Activated CD4-positive, alpha-beta T cell treated with anti-CD3 and anti-CD28 coated beads, Interleukin-10, Interleukin-2, amounts not matched to agents 100 ng/mL and 50 ng/mL, durations not matched to agents 16 hours and 8 hours (primary cell): Measurements from ENCODE around the gene SLC8A1.

Experiments
- DNase-seq: peaks from one replicate; pipeline ENCODE4 v3.0.0-alpha.2; 2020

Gene SLC8A1

DNA sequence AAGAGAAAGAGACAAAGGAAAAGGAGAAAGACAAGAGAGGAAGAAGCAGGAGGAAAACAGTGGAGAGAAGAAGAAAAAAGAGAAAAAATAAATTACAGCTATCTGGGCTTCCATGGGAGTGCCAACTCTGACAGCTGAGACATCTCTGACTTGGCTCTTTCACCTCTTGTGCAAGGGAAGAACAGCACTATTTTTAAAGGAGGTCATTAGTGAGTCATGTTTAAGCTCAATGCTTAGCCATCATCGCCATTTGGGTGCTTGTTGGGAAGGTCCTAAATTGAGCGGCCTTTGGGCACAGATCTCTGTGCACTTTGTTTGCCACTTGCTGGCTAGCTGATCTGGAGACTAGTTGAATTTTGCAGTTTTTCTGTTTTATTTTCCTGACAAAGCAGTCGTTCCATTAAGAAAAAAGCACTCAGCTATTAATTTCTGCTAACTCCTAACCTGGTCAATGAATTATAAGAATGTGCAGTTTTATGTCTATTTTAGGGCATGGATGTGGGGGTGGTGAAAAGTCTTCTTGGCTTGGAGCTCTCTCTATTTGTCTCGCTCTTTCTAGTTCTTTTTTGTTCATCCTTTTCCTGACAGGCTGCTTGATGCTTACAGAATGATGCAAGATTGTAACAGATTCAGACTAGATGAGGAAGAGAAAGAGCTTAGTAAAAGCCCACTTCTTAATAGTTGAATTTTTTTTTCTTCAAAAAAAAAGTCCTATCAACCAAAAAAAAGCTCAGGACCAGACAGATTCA is 231.5 kb downstream of the SLC8A1 start:
- DNase-seq, result no peak

DNA sequence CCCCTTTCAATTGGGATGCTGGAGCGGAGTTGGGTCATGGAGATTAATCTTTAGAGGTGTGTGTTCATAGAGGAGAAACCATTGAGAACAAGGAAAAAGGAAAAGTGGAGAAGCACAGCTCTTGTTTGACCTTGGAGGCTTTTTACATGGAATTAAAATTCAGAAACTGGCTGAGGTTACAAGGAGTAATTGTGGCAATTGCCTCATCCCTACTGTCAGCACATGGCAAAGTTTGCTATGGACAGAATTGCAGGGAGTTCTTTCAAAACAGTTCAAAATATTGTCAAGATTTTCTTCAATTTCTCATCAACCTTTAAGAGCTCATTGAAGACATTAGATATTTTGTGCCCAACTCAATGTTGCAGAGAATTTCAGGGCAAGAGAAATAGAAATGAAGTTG is 232.7 kb downstream of the SLC8A1 start:
- DNase-seq, result no peak

DNA sequence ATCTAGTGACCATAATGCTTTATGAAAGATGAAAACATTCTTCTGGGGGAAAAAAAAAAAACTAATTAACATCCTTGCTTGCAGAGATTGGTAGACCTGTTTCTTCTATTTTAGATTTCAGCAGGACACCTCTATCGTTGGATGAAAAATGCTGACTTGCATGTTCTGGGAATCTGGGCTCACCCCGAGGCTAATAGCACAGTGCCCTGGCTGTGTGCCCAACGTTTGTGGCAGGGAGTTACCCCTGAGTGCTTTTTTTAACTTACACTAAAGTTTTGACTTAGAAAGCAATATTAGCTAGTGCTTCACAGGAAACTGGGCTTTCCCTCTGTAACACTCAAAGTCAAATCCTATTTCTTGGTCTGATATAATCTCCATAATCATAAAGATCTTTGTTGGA is 233.2 kb downstream of the SLC8A1 start:
- no peak for DNase-seq

DNA sequence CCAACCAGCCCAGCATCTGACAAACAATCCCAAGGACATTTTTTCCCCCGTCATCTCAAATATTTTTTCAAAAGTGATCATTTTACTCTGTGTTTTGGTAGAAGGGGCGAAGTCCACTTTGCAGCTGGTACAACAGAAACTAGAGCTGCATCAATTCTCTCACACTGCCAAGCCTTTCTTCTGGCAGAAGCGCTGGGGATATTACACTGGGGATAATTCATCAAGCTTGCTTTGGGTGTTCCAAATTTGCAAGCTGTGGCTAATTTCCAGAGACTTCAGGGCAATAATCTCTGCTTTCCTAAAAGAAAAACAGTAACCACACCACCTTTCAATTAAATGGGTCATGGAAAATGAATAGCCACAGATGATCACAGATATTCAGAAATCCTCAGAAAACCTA is 238.3 kb downstream of the SLC8A1 start:
- DNase-seq, result no peak

DNA sequence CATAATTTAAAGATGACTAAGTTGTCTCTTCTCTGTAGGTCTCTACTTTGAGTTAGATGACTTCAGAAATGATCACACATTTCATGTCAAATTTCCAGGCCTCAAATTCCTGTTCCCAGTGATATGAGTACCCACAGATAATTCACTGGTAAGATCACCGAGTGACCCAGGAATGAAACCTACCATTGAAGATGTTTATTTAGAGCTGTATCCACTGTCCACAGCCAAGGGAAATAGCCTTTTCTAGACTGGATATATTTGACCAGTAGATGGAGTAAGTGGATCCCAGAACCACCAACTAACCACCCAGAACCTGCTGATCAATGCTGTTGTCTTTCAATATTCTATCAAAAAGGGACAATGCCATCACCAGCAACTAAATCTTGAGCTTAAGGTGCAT is 238.8 kb downstream of the SLC8A1 start:
- DNase-seq, result no peak

DNA sequence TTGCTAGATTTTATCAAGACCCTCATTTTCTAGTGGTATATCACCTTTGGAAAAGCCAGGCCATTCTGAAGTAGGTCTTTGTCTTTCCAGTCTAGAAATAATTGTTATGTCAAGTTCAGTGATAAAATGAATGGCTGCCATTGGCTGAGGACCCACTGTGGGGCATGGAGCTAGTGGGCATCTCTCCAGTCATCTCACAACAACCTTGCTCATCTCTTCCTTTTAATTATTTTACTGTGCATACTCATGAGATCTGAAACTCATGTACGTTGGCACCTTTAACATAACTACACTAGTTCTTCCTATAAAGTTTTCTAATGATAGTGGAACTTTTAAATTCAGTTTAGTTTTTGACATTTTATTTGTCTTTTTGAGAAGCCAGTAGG is 240.9 kb downstream of the SLC8A1 start:
- peak; percentile 6 for DNase-seq

DNA sequence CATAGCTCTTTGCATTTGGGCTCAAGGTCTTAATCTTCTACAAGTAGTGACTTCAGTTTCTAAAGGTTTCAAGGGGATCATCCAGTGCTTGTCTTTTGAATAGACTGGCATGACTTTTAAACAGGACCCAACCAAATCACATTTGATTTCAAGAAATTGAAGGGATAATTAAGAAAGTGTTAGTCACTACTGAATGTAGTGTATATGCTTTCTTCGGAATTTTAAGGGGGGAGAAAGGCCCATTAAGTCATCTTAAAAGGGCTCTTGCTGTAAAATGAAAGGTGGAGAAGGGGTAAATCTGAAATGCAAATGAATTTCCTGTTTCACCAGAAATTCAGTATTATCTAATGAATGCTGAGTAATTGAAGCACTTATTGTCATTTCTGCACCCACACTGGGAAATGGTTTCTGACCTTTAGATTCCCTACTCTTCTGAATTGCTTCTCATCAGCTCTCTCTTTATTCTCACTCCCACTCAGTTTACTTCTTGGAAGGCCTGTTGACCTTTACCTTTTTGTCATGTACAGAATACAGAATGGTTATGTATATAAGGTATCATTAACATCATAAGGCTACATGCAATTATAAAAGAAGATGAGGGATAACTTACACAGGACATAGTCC is 241.4 kb downstream of the SLC8A1 start:
- DNase-seq, result peak; percentile 10

DNA sequence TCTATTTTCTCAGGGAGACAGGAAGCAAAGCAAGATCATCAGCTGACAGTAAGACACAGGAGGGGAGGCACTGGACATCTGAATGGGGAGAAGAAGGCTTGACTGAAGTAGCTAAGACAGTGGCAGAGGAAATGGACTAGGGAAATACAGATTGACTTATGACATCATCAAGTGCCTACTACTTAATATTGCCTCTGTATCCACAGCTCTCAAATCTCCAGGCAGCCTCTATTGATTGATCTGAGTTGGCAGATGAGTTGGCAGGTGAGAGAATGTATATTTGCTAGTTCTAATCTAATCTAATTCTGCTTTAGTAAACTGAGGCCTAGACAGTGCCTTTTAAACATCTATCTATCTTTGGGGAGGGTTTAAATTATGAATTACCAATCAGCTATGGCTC is 242.1 kb downstream of the SLC8A1 start:
- DNase-seq, result no peak

DNA sequence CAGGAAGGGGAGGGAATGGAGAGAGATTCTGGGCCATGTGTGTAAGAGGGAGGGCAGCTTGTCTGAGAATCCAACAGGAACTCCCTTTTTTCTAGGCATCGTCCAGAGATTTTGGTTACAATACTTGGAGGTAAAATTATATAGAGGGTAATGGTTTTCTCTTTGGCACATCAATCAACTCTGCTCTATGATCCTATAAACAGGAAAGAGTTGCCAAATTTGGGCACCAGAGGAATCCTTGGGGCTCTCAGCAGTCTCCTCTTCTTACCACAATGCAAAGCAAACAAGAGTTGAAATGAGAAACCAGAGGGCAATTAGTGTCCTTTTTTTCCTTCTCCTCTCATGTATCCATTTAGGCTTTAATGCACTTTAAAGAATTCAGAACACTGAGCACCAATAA is 243.4 kb downstream of the SLC8A1 start:
- DNase-seq, result no peak

DNA sequence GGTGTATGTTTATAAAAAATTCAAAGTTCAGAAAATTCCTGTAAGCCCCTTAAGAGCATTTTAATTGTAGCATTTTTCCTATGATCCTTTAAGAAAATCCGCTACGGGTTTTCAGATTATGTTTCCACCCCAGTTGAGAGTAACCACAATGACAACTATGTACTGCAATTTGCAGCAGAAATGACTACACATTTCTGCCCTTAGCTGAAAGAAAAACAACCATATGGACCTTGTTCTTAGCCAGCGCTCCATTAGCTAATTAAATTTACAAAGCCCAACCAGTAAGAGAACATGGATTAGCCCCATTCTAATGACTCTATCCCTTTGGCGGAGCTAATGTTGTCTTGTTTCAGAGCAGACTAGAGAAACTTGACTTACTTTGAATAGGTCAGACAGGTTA is 247.6 kb downstream of the SLC8A1 start:
- no peak for DNase-seq

DNA sequence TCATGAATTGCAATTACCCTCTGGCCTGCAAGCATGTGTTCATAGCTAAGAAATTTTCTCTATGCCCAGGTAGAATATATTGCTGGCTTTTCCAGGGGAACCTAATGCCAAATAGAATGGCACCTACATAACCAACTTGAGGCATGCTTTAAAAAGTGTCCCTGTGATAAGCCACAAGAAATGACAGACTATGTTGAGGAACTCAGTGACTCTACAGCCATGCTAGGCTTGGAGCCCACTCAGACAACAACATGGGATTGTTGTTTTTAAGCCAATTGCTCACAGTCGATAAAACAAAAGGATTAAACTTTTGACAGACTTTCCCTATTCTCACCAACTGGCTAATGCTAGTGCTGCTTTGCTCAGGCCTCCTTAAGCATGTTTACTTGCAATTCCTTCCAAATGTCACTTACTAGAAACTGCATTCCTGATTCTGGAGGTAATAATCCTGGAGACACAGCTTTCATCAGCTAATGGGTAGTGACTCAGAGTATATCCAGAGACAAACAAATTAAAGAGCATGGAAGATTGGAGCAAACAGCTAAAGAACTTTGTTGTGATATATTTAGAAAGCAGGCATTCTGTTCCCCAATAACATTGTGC is 249.0 kb downstream of the SLC8A1 start:
- DNase-seq, result no peak

DNA sequence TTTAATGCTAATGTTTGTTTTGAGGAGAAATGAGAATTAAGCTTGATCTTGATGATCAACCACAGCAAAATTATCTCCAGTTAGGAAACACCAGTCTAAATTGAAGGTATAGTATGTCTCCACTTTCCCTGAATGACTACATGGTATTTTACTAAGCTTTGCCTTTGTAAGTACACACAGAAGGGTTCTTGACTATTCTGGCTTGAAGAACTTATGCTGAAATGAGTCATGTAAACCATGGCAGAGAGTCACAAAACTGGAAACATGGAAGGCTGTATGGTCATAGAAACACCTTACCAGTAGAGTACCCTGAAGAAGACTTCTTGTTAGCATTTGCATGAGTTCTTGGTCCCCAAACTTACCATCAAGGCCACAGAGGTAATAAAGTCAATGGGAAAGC is 250.5 kb downstream of the SLC8A1 start:
- DNase-seq, result no peak

DNA sequence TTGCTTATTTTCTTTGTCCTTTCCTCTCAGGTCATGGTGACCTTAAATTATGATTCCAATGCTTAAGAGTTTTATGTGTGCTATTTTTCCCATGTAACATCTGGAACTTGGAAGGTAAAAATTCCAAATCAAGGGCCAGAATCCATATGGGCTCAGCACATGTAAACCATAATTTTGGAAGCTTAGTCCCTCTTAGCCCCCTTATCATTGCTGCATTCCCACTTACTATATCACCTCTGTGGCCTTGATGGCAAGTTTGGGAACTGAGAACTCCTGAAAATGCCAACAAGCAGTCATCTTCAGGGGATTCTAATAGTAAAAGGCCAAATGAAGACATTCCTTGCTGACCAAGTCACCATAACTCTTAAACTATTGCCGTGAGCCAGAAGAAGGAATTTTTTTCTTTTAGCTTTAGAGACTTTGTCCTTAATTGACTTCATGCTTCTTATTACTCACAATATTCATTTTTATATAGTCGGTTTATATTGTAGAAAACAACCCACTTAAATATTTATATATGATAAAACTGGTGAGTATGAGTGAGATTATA is 251.4 kb downstream of the SLC8A1 start:
- DNase-seq, result no peak

DNA sequence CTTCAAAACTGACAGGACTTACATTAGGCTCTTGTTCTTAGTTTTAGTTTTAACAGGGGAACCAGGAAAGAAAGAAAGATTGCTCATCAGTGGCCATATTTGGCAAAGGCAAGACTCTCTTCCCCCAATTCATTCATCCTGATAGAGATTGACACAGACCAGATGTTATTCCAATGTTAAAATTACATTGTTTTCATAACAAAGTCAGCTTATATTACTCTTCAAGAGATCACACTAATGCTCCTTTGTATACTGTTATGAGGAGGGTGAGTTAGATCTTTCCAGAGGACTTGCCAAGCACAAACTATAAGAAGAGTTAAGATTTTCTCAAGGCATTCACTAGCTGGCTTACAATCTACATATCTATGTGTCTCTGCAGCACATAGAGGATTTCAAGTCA is 252.1 kb downstream of the SLC8A1 start:
- no peak for DNase-seq

DNA sequence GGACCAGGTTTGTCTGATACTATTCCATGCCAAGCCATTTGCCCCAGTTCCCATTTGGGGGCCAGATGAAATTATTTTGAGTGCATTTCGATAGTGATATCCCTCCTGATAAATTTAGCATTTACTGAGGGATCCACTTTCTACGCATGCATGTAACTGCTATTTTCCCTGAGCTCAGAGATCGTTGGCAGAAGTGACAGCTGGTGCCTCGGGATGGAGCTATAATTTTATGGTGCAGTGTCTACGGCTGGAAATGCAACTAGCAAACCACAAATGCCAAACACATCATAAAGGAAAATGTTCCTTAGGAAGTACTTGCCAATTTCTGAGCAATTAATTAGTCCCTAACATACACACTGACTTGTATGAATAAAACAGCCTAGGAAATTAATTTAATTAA is 254.8 kb downstream of the SLC8A1 start:
- DNase-seq, result no peak

DNA sequence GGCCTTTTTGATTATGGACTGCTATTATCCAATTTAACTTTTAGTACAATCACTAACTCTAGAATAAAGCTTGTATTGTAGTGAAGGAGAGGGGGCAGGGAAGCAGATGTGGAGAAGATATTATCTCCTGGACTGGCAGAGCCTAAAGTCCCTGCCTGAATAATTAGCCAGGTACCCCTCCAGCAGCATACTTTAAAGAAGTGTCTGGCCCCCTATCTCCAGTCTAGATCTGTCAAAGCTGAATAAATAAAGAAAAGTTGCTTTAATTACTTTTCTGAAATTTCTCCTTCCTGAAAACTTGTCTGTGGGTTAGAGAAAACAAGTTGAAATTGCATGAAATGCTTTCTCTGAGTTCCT is 258.2 kb downstream of the SLC8A1 start:
- DNase-seq, result no peak

DNA sequence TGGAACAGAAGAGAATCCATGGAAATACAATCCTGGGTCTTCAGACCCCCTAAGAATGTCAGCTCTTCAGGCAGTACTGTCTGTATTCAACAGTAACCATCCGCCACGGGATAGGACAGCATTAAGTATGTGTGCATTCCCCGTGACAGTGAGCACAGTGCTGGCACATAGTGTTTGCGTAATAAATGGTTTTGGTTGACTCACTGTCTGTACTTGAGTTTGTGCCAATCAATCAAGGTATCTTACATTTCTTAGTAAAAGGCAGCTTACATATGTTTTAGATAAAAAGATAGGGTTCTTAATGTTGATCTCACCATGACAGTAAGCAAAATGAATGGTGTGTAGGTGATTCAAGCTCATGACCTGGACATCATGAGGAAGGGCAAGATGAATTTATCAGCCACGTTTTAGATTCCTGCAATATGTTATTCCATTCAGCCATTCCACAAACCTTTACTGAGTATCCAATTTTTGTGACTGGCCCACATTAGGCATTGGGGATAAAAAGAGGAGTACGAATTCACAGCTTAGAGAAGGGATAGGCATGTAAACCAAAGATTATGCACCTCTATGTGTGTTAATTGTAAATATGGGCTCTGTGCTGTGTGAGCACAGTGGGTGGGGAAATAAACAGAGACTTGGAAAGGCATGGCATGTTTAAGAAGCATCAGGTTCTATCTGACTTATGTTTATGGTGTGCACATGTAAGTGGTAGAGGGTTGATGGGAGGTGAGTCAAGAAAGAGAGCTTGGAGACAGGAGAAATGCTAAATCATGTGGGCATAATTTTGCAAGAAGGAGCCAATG is 258.8 kb downstream of the SLC8A1 start:
- DNase-seq, result no peak

DNA sequence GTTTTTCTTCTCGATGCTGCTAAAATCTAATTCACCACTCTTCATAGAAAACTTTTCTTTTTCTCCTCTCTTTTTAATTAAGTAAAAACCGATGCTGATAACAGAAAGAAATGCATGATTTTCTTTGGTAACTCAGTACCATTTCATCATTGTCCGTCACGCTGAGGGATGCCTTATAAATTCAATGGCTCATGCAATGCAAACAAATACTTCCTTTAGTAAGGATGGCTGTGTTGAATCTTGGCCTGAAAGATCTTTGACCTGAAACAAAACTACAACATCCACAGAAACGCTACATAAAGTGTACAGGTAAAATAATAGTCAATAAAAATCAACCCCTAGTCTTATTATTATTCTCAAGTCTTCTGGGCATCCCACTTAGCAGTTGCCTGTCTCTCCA is 261.4 kb downstream of the SLC8A1 start:
- DNase-seq, result no peak

DNA sequence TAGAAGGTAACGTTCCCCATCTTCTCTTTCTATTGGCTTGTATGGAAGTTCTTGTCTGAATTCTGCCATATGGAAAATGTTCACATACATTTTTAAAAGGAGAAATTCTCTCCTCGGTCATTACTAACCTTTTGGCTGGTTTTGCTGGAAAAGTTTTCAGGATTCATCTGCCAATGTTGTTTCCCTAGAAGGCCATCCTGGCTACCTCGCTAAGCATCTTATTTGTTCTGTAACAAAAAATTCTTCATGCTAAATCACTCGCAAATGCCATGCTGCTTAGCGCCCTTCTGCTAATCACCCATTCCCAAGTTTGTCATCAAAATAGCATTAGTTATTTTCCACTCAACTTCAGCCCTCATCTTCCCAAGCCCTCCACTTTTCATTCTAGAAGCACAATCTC is 262.0 kb downstream of the SLC8A1 start:
- no peak for DNase-seq

DNA sequence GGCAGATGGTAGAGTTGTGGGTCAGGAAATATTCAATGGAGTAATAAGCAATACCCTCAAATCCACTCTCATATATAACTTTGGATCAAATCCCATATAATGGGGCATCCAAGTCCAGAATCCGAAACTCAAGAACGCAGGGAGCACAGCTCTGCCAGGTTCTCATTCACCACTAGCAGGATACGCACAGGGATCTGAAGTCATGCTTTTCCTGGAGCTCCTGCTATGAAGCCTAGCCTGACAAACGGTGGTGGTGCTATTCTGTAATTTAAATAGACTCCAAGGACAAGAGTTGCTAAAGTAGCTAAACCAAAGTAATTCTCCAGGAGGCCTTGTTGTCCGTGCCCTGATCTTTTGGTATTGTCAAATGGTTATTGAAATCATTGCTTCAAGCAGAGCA is 264.8 kb downstream of the SLC8A1 start:
- DNase-seq, result no peak

DNA sequence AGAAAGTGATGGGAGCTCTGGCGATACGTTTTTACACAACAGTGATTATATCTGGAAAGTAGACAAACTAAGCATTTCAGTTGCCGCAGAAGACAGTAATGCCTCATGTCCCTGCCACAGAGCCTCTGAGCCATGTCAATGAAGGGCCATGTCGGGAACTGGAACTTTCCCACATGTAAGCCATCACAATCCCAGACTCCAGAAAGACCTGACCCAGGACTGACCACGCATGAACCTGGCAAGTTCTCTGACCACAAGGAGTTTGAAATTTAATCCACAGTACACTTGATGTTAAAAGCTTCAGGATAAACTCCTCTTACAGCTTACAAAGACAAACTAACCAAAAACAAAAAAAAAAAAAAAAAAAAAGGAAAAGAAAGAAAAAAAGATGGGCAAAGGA is 267.3 kb downstream of the SLC8A1 start:
- DNase-seq, result no peak

DNA sequence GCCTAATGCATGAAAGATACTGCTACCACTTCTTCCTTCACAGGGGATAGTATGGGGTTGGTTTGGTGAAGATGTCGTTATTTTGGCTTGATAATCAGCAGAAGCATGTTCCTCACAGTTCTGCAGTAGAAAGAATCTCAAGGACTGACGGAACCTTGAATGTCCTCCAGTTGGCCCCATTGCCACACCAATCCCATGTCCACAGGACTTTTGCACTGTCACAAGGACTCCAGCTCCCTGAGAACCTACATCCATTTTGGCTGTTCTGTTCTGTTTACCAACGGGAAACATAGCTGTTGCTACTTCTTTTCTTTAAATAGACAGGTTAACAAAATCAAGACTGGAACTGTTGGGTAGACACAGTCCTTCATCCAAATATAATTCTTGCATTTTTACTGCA is 270.0 kb downstream of the SLC8A1 start:
- DNase-seq, result no peak

DNA sequence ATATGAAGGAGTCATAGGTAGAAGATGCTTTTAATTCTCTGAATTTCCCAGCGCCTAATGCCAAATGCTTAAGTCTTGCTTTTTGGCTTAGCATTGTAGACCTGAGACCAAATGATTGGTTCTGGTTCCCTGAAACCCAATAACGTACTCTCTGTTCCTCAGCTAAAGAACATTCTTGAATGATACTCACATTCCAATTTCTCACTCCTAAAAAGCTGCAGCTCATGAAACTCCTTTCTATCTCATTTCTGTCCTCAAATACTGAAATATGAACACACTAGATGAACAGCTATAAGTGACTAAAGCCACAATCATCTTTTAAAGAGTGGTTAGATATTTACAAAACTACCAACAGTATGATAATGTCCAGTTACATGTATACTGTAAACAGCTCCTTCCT is 272.1 kb downstream of the SLC8A1 start:
- DNase-seq, result no peak

DNA sequence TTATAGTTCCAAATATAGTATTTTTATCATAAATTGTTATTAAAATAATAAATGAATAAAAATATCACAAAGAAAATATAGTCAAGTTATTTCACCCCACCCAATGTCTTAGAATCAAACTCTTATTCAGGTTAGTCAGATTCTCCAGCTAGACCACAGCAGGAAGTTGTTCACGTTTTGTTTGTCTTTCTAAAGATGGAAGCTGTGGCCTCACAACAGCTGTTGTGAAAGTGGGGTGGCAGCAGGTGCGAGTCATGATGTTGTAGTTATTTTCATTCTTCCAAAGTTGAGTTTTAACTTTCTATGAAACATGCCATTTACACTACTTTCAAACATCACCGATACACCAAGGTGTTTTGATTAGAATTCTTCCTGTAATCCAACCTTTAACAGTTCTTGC is 272.9 kb downstream of the SLC8A1 start:
- DNase-seq, result peak; percentile 2
